CD4-positive, alpha-beta T cell treated with Interleukin-15 for 4 hours (primary cell): ENCODE results near the gene MAML3.

Experiments
- DNase-seq: peaks from one replicate; pipeline ENCODE4 v3.0.0-alpha.2; 2020; ENCODE audit warnings: low spot score

MAML3 gene

GRCh38 chr4:139899346-139899745 is 254.6 kb downstream of the MAML3 start:
- no peak for DNase-seq

GRCh38 chr4:139898293-139898692 is 255.7 kb downstream of the MAML3 start:
- no peak for DNase-seq

DNA sequence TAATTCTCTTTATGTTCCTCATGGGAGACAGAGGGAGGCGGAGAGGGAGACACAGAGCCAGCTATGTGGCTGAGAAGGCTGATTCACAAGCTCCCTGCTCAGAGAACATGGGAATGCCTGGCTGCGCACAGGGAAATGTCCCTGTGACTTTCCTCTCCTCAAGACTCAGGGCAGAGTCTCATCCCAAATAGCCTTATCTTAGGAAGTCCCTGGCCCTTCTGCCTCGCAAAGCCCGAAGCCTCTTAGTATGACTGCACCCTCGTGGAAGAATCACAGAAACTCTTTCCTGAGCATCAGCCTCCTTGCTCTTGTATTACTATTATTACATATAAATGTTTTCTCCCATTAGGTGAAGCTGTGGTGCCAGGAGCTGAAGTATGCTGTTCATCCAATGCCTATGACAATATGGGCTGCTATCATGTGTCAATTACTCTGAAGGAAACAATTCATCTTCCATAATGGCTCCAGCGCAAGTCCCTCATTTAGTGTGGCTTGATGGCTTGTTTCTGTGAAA is 257.8 kb downstream of the MAML3 start:
- no peak for DNase-seq

- DNase-seq: no peak
These were observed 260.2 kb downstream of the MAML3 start for GRCh38 chr4:139893801-139894200.

DNA sequence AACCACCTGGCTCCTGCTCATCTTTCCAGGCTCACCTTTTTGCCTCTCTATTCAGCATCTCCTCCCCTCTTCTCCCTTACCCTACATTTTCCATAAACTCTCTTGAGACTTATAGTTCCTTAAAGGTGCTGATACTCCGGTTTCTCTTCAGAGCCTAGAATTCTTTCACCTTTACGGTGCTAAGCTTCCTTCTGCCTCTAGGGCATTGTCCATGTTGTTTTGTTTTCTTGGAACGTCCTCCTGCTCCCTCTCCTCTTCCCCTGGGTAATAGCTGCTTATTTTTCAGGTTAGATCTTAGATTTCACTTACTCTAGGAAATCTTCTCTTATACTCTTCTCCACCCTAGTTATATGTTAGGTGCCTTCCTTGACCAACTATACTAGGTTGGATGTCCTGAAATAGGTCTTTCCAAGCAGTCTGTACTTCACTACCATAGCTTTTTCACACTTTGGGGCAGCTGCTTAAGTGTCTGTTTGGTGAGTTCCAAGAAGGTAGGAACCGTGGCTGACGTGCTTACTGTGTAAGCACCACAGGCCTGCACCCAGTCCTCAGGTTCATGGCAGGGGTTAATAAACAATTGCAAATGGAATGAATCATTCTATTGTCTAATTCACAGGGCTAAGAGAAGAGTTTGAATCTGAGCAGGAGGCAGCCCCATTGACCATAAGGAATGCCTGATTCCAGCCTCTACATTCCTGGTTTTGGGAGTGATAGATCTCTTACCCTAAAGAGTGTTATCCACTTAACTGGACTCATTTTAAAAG is 260.8 kb downstream of the MAML3 start:
- DNase-seq: no peak

GRCh38 chr4:139890816-139891215 is 263.2 kb downstream of the MAML3 start:
- no peak for DNase-seq

DNA sequence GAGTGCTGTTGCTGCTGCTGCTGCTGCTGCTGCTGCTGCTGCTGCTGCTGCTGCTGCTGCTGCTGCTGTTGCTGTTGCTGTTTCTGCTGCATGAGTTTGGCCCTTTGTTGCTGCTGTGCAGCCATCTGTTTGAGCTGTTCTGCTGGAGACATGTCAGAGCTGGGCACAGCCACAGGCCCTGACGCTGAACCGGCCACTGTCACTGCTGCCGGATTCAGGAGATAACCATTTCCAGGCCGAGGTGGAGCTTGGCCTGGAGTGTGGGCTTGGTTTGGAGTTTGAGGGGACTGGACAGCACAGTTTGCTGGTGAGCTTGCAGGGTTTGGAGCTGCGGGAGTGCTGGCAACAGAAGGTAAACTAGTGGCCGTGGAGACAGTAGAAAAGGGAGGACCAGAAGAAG is 264.1 kb downstream of the MAML3 start:
- no peak for DNase-seq

- no peak for DNase-seq
These were observed 264.7 kb downstream of the MAML3 start for GRCh38 chr4:139889264-139889663.

DNA sequence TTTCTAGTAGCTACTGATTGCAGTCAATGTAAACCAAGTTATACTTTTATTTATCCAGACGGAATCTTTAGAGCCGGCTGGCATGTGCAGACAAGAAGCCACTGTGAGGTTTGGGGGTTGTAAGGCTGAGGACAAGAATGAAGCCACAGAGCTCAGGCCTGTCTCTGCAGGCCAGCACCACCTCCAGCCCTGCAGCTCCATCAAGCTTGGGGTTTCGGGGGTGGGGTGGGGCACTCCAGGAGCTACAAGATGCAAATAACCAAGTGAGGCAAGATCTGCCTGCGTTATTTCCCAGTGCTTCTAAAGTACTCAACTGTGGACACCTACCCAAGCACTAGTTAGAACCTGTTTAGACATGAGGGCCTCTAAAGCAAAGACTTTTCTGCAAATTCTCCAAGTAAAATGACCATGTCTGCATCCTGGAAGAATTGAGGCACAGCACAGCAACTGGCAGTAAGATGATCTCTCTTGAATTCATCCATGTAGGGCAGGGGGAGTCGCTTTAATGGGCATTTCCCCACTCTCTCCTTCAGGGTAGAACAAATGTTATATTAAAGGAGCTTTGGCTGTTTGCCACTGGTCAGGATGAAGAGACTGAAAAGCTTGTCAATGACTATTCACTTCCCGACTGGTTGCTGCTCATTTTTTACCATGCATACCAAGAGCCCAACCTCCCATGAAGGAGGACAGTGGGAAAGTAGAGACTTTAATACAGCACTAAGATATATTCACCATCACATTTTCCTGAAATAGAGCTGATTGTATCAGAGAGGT is 265.8 kb downstream of the MAML3 start:
- DNase-seq: no peak

GRCh38 chr4:139887376-139887802 is 266.6 kb downstream of the MAML3 start:
- no peak for DNase-seq

GRCh38 chr4:139886798-139887197 is 267.2 kb downstream of the MAML3 start:
- no peak for DNase-seq

DNA sequence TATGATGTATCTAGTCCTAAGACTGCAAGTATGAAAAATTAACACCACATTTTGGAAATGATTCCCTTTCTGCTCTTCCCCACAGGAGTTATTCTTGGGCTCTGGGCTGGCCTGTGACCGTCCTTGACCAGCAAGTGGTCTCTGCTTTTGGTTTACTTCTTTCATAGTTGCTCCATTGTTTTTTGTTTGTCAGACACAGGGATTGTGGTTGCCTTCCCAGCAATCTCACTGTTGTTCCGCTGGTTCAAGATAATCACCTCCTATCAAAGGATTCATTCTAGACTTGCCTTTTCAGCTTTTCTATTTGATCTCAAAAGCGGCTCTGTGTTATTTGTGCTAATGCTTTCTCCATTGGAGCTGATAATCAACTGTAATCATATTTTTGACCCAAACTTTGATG is 269.5 kb downstream of the MAML3 start:
- DNase-seq: no peak

DNA sequence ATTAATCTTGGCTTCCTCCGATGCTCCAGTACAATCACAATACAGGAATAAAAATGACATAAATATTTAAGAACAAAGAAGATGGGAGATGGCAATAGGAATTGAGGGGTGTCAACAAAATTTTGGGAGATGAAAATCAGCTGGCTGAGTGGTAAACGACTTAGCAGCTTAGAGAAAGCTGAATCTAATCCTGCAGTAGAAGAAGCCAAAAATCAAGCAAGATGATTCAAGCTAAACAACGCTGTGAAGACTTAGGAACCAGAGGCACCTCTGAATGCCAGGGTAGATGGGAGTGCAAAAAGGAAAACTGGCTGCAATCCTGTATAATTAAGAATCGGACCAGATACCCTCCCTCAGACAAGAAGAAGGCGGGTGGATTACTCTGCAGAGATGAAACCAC is 273.1 kb downstream of the MAML3 start:
- no peak for DNase-seq

DNA sequence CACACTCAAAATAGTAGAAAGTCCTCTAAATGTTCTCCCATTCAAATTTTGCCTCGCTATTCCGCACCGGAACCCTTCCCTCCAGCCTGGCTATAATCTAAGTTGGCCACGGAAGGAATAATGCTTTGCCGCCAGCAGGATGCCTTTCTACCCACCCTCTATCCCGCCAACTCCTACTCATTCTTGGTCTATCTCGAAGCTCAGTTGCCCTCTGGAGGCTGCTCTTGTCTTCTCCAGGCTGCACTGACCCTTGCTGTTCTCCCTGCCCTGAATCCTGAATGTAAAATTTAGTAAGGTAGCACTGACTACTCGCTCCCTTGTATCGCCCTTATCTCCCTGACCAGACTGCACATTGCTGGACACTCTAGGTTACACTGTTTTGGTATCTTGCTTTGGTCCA is 275.9 kb downstream of the MAML3 start:
- no peak for DNase-seq

GRCh38 chr4:139876337-139876941 is 277.5 kb downstream of the MAML3 start:
- DNase-seq: no peak

GRCh38 chr4:139875411-139875825 is 278.6 kb downstream of the MAML3 start:
- no peak for DNase-seq

DNA sequence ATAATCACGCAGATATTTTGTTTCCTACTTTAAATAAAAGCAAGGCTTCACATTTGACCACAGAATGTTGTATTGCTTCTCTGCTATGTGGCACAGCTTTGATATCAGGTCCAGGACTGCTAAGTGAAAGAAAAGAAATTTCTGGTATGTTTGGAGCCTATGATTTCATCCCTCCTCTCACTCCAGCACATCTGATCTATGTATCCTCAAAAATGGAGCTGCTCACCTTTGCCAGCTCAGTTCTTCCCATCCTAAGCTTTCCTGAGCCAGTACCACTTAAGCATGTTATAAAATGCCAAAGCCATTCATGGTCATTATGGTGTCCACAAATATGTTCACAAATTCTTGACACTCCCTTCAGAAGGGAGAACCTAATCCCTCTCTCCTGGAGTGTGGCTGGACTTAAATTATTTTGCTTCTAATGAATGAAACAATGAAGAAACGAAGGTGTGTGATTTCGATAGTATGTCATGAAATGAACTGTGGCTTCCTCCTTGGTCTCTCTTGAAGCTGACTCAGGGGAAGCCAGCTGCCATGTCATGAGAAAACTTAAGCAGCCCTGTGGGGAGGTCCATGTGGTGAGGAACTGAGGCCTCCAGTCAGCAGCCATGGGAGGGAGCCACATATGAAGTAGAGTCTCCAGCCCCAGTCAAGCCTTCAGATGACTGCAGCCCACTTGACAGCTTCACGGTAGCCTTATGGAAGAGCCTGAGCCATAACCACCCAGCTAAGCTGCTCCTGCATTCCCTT is 280.7 kb downstream of the MAML3 start:
- no peak for DNase-seq

DNA sequence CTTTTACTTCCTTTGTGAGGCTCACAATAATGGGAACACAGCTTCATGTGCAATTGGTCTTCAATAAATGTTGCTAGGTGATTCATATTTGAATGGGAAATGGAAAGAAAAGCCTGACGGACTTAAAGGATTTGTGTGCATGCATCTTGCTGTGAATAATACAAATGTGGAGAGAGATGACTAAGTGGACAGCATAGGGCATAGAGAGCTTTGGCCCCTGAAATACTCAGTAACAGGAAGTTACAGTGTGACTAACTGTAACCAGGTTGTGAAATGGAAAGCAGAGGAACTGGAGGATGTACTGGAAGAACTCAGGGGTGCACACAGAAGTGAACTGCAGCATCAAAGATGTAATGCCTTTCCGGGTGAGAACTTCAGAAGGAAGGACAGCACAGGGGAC is 281.7 kb downstream of the MAML3 start:
- DNase-seq: no peak

GRCh38 chr4:139869810-139870209 is 284.2 kb downstream of the MAML3 start:
- DNase-seq: no peak

DNA sequence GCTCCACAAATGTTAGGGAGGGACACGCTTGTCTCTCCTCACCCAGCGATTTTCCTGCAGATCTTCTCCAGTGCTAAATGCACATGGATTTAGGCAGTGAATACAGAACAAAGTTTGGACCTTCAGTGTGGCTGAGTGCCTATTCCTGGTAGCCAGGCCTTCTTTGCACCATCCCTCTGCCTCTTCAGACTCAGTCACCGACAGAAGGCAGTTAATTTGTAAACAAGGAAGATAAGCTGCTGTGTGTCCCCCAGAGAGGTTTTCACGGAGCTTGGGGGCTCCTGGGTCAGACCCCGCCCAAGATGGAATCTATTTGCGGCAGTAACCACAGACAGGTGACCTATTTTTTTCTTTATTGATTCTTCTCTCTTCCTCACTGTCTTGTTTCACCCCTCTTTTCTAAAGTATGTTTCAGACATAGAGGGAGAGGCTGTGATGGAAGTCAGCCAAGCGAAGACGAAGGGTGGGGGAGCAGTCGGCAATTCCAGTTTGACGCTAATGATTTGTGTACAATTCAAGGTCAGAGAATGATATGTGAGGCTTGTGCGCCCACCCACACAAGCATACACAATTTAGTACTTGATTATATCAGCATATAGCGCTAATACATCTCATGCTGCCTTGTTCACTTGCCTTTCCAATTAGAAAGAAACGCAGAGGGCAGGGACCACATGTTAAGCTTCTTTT is 287.6 kb downstream of the MAML3 start:
- DNase-seq: no peak

GRCh38 chr4:139865537-139865936 is 288.4 kb downstream of the MAML3 start:
- DNase-seq: no peak

DNA sequence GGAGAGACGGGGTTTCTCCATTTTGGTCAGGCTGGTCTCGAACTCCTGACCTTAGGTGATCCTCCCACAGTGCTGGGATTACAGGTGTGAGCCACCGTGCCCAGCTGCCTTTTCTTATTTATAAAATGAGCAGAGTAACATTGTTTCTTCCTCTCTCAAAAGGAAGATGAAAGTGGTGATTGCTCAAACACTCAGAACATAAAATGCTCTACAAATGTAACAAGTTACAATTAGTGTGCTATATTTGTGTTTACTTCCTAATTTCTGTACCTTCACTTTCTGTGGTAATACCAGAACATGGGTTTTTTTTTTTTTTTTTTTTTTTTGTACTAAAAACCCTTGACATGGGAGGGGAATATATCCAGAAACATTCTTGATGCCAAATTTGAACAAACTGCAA is 290.5 kb downstream of the MAML3 start:
- DNase-seq: no peak
